Left renal pelvis (tissue), 4 donors: ENCODE measurements around the gene SLC11A1. TPM values are rescaled to one million over a fixed set of nuclear protein-coding genes. Genes with fewer than 3 reads are reported as not detected.

Experiments
- DNase-seq, 4 donors: peaks; one replicate each; pipeline ENCODE4 v3.0.0-alpha.2; 2013; ENCODE audit warnings: low read depth in 4 of 4, low spot score in 3 of 4
- polyA plus RNA-seq, 4 donors: library from polyadenylated mRNA; unstranded; fragments of 120-200 nt; gene quantifications; one replicate each; pipeline ENCODE4 v1.2.1, GENCODE V29; 2013; ENCODE audit not compliant: insufficient read length in 4 of 4

SLC11A1 gene
- polyA plus RNA-seq, 4 donors, result 0.57 to 1.5 (median 1.0) TPM

GRCh38 chr2:218366621-218367414 lies 15.3 kb upstream of the SLC11A1 start:
- DNase-seq, result no peak

DNA sequence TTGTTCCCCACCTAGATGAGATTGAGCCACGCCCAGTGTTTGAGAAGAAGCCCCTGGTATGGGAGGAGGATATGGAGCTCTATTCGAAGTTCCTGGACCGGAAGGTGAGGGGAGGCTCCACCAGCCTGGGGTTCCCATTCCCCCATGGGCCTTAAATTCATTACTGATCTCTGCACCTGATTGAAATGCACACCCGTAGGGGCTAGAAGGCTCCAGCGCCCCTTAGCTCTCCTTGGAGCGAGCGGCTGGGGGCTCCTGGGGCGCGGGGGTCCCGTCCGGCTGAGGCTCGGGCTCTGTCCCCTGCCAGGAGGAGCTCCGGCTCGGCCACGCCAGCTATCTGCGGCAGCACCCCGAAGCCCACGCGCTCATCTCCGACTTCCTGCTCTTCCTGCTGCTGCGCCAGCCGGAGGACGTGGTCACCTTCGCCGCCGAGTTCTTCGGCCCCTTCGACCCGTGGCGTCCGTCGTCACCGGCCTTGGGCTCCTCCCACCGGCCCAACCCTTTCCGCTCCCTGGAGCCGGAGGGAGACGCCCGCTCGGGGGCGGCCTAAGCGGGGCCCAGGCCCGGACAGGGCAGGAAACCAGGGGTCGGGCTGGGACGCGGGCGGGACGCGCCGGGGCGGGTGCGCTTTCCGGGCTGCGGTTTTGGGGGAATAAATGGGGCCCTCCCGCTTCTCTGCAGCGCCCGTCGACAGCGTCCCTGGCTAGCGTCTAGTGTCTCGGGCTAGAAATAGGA lies 14.5 kb upstream of the SLC11A1 start:
- peak in 3 of 4 donors; percentile 76 to 82 (median 77) for DNase-seq

DNA sequence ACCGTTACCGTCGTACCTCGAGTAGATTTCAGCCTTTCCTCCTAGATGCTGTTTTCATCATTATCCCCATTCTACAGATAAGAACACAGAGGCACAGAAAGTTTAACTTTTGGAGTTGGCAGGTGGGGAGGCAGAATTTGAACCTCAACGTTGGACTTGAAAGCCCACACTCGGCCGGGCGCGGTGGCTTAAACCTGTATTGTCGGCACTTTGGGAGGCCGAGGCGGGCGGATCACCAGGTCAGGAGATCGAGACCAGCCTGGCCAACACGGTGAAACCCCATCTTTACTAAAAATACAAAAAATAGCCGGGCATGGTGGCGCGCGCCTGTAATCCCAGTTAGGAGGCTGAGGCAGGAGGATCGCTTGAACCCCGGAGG lies 13.9 kb upstream of the SLC11A1 start:
- no peak for DNase-seq

DNA sequence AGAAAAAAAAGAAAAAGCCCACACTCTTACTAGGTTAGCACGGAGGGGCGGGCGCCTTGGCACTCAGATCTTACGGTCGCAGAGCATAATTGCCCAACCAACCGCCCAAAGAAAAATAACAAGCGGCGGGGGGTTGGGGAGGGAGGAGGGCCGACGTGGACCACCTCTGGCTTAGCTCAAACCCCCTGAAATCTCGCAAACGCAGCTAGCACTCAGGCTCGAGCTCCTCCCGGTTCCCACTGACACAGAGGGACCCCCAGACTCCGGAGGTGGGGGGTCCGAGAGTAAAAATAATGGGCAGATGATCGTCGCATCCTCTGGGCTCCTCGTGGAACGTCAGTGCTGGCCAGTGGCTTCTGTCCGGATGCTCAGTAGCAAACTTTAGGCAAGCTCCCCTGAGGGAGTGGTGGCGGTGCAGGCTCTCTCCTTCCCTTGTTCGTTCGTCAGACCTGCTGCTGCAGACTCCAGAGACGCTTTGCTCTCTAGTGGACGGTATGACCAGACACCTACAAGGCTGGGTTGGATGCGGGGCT lies 13.4 kb upstream of the SLC11A1 start:
- DNase-seq, result no peak

DNA sequence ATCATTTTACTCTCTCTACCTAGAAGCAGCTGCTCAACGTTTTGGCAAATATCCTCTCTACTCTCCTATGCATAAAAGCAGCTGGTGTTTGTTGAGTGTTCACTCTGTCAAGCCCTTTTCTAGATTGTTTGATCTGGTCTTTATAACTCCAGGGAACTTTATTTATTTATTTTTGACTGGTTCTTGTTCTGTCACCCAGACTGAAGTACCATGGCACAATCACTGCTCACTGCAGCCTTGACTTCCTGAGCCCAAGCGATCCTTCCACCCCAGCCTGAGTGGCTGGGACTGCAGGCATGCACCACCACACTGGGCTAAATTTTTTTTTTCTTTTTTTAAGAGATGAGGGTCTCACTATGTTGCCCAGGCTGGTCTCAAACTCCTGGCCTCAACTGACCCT lies 12.7 kb upstream of the SLC11A1 start:
- DNase-seq, result no peak

DNA sequence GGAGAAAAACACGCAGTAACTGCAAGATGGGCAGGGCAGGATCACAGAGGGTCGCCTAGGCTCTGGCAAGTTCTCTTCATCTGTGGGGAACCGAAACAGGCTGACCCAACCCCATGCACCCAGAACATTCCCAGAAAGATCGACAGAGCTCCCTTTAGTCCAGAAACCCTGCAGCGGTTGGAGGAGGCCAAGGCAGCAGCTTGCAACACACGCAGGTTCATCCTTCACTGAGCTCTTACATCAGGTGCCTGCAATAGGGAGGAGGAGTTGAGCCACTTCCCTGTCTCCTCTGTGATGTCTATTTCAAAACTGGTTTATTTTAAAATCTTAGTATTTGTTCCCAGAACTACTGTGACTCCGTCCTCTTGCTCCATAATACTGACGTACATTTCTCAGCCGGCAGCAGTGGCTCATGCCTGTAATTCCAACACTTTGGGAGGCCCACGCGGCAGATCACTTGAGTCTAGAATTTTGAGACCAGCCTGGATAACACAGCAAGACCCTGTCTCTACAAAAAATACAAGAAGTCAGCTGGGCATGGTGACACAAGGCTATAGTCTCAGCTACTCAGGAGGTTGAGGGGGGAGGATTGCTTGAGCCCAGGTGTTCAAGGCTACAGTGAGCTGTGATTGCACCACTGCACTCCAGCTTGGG lies 11.5 kb upstream of the SLC11A1 start:
- DNase-seq, result no peak

GRCh38 chr2:218371983-218372350 lies 10.1 kb upstream of the SLC11A1 start:
- no peak for DNase-seq

- DNase-seq, result no peak
Measured at GRCh38 chr2:218374795-218375194, 7.3 kb upstream of the SLC11A1 start.

GRCh38 chr2:218375212-218375611 lies 6.9 kb upstream of the SLC11A1 start:
- no peak for DNase-seq

DNA sequence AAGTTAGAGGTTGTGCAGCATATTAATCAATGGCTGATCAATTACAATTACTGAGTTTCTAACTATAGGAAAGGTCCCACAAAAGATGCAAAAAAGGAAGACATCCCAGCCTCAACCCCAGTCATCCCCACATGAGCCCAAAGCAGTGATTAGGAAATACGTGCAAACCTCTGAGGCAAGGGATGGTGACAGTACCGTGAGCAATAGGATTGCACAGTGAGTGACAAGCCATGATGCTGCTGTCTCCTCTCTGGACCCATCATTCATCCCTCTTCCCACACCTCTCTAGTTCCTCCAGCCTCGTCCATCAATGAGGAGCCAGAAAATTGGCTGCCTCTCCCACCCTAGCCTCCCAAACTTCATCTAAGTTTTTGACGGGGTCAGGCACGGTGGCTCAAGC lies 4.0 kb upstream of the SLC11A1 start:
- no peak for DNase-seq

DNA sequence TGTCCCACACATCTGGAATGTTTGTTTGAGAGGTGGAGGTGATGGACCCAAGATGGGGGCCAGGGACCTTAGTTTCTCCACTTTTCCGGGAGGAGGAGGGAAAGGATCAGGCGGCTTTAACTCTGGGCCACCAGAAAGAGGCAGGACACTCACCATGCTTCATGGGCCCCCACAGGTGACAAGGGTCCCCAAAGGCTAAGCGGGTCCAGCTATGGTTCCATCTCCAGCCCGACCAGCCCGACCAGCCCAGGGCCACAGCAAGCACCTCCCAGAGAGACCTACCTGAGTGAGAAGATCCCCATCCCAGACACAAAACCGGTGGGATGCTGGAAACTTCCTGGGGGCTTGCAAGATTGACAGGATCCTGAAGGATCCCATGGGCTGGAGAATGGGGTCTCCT lies 712 bp downstream of the SLC11A1 start:
- DNase-seq, result no peak

GRCh38 chr2:218383892-218384519 lies 1.9 kb downstream of the SLC11A1 start:
- DNase-seq, result no peak

- no peak for DNase-seq
Measured at GRCh38 chr2:218384975-218385374, 2.9 kb downstream of the SLC11A1 start.

DNA sequence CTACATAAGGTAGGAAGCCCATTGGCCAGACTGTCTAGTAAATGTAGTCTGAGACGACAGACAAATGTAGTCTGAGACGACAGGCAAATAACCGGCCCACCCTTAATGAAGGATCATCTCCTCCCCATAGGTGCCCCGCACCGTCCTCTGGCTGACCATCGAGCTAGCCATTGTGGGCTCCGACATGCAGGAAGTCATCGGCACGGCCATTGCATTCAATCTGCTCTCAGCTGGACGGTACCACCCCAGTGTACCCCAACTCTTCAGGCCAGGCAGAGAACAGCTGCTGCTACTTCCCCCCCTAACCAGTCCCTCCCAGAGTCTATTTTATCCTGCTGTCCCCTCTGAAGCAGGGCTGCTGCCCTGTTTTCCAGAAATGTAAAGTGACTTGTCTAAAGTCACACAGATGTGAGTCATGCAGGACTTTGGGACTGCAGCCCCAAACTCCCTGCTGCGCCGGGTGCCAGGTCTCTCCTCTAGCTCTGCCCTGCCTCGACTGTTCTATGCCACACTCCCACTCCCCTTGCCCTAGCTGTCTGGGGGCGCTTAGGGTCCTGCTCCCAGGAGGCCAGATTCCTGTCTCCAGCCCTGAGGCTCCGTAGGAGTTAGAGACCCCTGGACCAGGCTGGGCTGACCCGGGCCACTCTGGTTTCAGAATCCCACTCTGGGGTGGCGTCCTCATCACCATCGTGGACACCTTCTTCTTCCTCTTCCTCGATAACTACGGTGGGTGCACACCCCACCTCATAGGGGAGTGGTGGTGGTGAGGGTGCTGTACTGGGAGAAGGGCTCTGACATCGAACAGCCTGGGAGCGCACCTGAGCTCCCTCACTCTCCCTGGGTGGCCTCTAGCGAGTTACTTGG lies 4.7 kb downstream of the SLC11A1 start:
- DNase-seq, result no peak

GRCh38 chr2:218387369-218388194 lies 5.5 kb downstream of the SLC11A1 start:
- no peak for DNase-seq

DNA sequence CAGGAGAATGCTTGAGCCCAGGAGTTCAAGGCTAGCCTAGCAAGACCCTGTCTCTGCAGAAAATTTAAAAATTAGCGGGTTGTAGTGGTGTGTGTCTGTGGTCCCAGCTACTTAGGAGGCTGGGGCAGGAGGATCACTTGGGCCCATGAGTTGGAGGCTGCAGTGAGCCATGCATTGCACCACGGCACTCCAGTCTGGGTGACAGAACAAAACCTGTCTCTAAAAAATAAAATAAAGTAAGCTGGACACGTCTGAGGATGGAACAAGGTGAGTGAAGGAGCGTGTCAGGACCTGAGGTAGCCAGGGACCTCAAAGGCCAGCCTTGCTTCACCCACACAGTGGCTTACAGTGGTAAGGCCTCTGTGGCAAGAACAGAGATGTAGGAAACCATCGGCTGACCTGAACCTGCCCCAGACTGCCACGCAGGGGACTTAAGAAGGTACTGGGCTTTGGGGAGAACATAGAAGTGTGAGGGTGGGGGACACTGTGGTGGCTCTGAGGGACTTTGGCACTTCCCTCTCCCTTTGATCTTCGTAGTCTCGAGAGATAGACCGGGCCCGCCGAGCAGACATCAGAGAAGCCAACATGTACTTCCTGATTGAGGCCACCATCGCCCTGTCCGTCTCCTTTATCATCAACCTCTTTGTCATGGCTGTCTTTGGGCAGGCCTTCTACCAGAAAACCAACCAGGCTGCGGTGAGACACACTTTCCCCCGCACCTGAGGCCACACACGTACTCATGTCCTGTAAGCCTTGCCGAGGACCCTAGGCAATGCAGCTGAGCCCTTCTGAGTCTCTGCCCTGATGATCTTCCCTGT lies 7.5 kb downstream of the SLC11A1 start:
- DNase-seq, result no peak

DNA sequence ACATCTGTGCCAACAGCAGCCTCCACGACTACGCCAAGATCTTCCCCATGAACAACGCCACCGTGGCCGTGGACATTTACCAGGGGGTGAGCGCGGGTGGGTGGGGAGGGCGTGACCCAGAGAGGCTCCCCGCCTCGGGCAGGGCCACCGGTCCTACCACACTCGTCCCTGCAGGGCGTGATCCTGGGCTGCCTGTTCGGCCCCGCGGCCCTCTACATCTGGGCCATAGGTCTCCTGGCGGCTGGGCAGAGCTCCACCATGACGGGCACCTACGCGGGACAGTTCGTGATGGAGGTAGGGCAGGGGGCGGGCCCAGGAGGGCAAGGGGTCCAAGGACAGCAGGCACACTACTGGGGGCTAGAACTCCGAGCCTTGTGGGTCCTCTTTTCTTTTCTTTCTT lies 9.1 kb downstream of the SLC11A1 start:
- no peak for DNase-seq

- no peak for DNase-seq
Measured at GRCh38 chr2:218392459-218392858, 10.4 kb downstream of the SLC11A1 start.
